B cell (primary cell): ENCODE measurements around the gene RPH3AL. TPM values are rescaled to one million over a fixed set of nuclear protein-coding genes. Genes with fewer than 3 reads are reported as not detected.

Experiments
- ATAC-seq: fragments of 200-7000 bp; cut with Tn5 transposase; one replicate; pipeline ENCODE4 v1.10.0; 2021; ENCODE audit warnings: low read depth, mild to moderate bottlenecking, moderate number of reproducible peaks, moderate library complexity
- CTCF ChIA-PET: fragments of 350-600 bp; sonication (Branson Sonifier 250); formaldehyde crosslinking; loops from one replicate; lab custom pipeline; 2021; ENCODE audit warnings: antibody characterized with exemption, inconsistent platforms; lab: Charles Lee
- POLR2A ChIA-PET: fragments of 350-600 bp; sonication (Branson Sonifier 250); formaldehyde crosslinking; loops from one replicate; lab custom pipeline; 2021; ENCODE audit warnings: antibody characterized with exemption; lab: Charles Lee
- DNase-seq: peaks from one replicate; pipeline ENCODE4 v3.0.0; 2013
- H2AFZ ChIP-seq: 2 replicates; pipeline ENCODE4 v1.6.1; 2012; ENCODE audit warnings: mild to moderate bottlenecking, low read depth, low read length; ENCODE audit not compliant: insufficient read depth, poor library complexity, severe bottlenecking
- H3K27ac ChIP-seq, 2 donors: 1 replicate in 1 of 2; 2 replicates in 1 of 2; pipeline ENCODE4 v1.5.1; 2012 to 2013; ENCODE audit warnings: low read length in 2 of 2, mild to moderate bottlenecking in 2 of 2, moderate library complexity in 1 of 2
- H3K27me3 ChIP-seq, 4 experiments: fragments of 200-600 bp in 1 of 4; sonication (generic) in 1 of 4; replicated peaks in 1 of 4; 1 replicate in 2 of 4; 2 replicates in 2 of 4; pipeline versions ENCODE4 v1.6.1 to v1.7.0; 2013 to 2016; ENCODE audit warnings: low read length in 3 of 4, mild to moderate bottlenecking in 2 of 4, mixed read lengths in 1 of 4, moderate library complexity in 1 of 4; ENCODE audit not compliant: insufficient read depth in 4 of 4, control insufficient read depth in 3 of 4; ENCODE audit errors: control extremely low read depth in 1 of 4
- H3K36me3 ChIP-seq, 2 experiments: replicated peaks in 1 of 2; 1 replicate in 1 of 2; 2 replicates in 1 of 2; pipeline versions ENCODE4 v1.6.1 to v1.7.1; 2013; ENCODE audit warnings: low read length in 1 of 2; ENCODE audit not compliant: insufficient read depth in 2 of 2, control insufficient read depth in 1 of 2; ENCODE audit errors: control extremely low read depth in 1 of 2, extremely low read depth in 1 of 2
- H3K4me1 ChIP-seq, 2 donors: fragments of 200-600 bp in 1 of 2; sonication (generic) in 1 of 2; 1 replicate in 1 of 2; 2 replicates in 1 of 2; pipeline versions ENCODE4 v1.5.1 to v1.6.1; 2013 to 2017; ENCODE audit warnings: low read length in 2 of 2; ENCODE audit not compliant: control insufficient read depth in 2 of 2, insufficient read depth in 2 of 2
- H3K4me2 ChIP-seq: replicated peaks from 2 replicates; pipeline ENCODE3; 2012; ENCODE audit warnings: mild to moderate bottlenecking, low read depth, low read length; ENCODE audit not compliant: poor library complexity, severe bottlenecking
- H3K4me3 ChIP-seq, 5 experiments: fragments of 200-600 bp in 1 of 5; sonication (generic) in 1 of 5; 1 replicate in 3 of 5; 2 replicates in 2 of 5; pipeline versions ENCODE4 v1.5.1 to v1.7.0; 2011 to 2016; ENCODE audit warnings: low read length in 4 of 5, mild to moderate bottlenecking in 4 of 5, low read depth in 2 of 5, control low read depth in 1 of 5, moderate library complexity in 1 of 5; ENCODE audit not compliant: insufficient read depth in 1 of 5; ENCODE audit errors: control extremely low read depth in 1 of 5, extremely low read depth in 1 of 5
- H3K79me2 ChIP-seq: fragments of 200-600 bp; sonication (generic); one replicate; pipeline ENCODE4 v1.6.0; 2016; ENCODE audit warnings: low read length; ENCODE audit not compliant: control insufficient read depth, insufficient read depth
- H3K9ac ChIP-seq: fragments of 200-600 bp; sonication (generic); 2 replicates; pipeline ENCODE4 v1.6.1; 2017; ENCODE audit warnings: mild to moderate bottlenecking, low read length, moderate library complexity
- H3K9me3 ChIP-seq, 3 donors: one replicate each; pipeline versions ENCODE4 v1.6.1 to v1.7.1; 2013; ENCODE audit warnings: low read length in 2 of 3; ENCODE audit not compliant: control insufficient read depth in 2 of 3, insufficient read depth in 1 of 3; ENCODE audit errors: control extremely low read depth in 1 of 3
- H4K20me1 ChIP-seq: 2 replicates; pipeline ENCODE4 v1.6.0; 2012; ENCODE audit warnings: mild to moderate bottlenecking, low read length; ENCODE audit not compliant: insufficient read depth, control insufficient read depth, poor library complexity, severe bottlenecking
- H3K27ac Mint-ChIP-seq: one replicate; pipeline ENCODE4 v1.8.0; 2021; ENCODE audit warnings: mixed read lengths
- H3K27me3 Mint-ChIP-seq: one replicate; pipeline ENCODE4 v1.8.0; 2021; ENCODE audit warnings: mixed read lengths
- H3K4me1 Mint-ChIP-seq: one replicate; pipeline ENCODE4 v1.8.0; 2021; ENCODE audit warnings: mixed read lengths
- H3K4me3 Mint-ChIP-seq: one replicate; pipeline ENCODE4 v1.8.0; 2021; ENCODE audit warnings: mixed read lengths
- H3K9me3 Mint-ChIP-seq: one replicate; pipeline ENCODE4 v1.8.0; 2022; ENCODE audit warnings: mixed read lengths; ENCODE audit not compliant: insufficient read depth
- EZH2 ChIP-seq: IDR thresholded peaks from 2 replicates; pipeline ENCODE4 v1.6.1; 2012; ENCODE audit warnings: borderline replicate concordance, low read depth, mild to moderate bottlenecking, moderate library complexity, low read length; ENCODE audit not compliant: insufficient read depth, poor library complexity, severe bottlenecking
- WGBS: methylation state at CpG from one replicate; pipeline ENCODE4 v1.1.5; 2013; ENCODE audit warnings: missing lambda C conversion rate; ENCODE audit not compliant: insufficient coverage; 5-methylcytosine and 5-hydroxymethylcytosine counted together
- intact Hi-C: fragments of 100-400 bp; cut with micrococcal nuclease; formaldehyde crosslinking; loops from one replicate; pipeline ENCODE4 v1.10.0; 2022
- polyA plus RNA-seq: library from polyadenylated mRNA; depleted of rRNA; stranded (reverse); fragments of >200 nt; gene quantifications from 2 replicates; pipeline ENCODE4 v1.2.3, GENCODE V29; 2012
- total RNA-seq, 2 donors: library from RNA; stranded (reverse); fragments of 120-200 nt in 1 of 2; gene quantifications; 1 replicate in 1 of 2; 2 replicates in 1 of 2; pipeline versions ENCODE4 v1.2.3 to v1.2.4, GENCODE V29; 2013 to 2022
- TF ChIP-seq, protein P1 (sequence below): fragments of 200-600 bp; IDR thresholded peaks from one replicate; pipeline ENCODE4 v1.8.0; 2022; ENCODE audit warnings: antibody characterized with exemption, mild to moderate bottlenecking

RPH3AL gene
- total and polyA plus RNA-seq, 2 donors (not counting 1 experiment from before 2014, with no cell fraction given), result 10.8 to 13.3 TPM

GRCh38 chr17:339193-340061, 13.2 kb downstream of the RPH3AL start:
- WGBS, result 97% methylated on average over 19 of the region's 23 CpGs
- H3K79me2 ChIP-seq, result no peaks in the 10 kb centered on the region
- peaks cover 6% of the 10 kb centered on the region for H3K9me3 Mint-ChIP-seq
- no peak overlapping the region for H3K4me3 ChIP-seq
- CTCF ChIA-PET, result no interaction called here
- no peak overlapping the region for H3K4me2 ChIP-seq
- H3K4me1 Mint-ChIP-seq, result no peaks in the 10 kb centered on the region
- H4K20me1 ChIP-seq, result no peaks in the 10 kb centered on the region
- H3K9me3 ChIP-seq, result no peaks in the 10 kb centered on the region
- DNase-seq (no peak), ATAC-seq (no peak)
- TF ChIP-seq, protein P1, sequence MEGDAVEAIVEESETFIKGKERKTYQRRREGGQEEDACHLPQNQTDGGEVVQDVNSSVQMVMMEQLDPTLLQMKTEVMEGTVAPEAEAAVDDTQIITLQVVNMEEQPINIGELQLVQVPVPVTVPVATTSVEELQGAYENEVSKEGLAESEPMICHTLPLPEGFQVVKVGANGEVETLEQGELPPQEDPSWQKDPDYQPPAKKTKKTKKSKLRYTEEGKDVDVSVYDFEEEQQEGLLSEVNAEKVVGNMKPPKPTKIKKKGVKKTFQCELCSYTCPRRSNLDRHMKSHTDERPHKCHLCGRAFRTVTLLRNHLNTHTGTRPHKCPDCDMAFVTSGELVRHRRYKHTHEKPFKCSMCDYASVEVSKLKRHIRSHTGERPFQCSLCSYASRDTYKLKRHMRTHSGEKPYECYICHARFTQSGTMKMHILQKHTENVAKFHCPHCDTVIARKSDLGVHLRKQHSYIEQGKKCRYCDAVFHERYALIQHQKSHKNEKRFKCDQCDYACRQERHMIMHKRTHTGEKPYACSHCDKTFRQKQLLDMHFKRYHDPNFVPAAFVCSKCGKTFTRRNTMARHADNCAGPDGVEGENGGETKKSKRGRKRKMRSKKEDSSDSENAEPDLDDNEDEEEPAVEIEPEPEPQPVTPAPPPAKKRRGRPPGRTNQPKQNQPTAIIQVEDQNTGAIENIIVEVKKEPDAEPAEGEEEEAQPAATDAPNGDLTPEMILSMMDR, result no peak
- TF ChIP-seq EZH2, result no peak
- POLR2A ChIA-PET, result no interaction called here
- H3K9ac ChIP-seq, result no peak overlapping the region
- intact Hi-C loops, result no loop called here
- H3K27ac ChIP-seq, result no peak overlapping the region
- H3K4me3 Mint-ChIP-seq, result no peak overlapping the region
- H3K4me1 ChIP-seq, result no peaks in the 10 kb centered on the region
- H3K36me3 ChIP-seq, result no peaks in the 10 kb centered on the region
- peaks cover 28% of the 10 kb centered on the region for H3K27me3 Mint-ChIP-seq
- H3K27me3 ChIP-seq, result peaks cover 0 to 7% (median 0%) of the 10 kb centered on the region in 4 experiments
- no peak overlapping the region for H2AFZ ChIP-seq
- no peak overlapping the region for H3K27ac Mint-ChIP-seq
